Measurements from ENCODE around the gene TERT.

GRCh38 chr5:1315018-1315708, 20.3 kb upstream of the TERT start:
- TF ChIP-seq CTCF (conservative IDR thresholded peaks at IDR 0.05) (no peak), ZFX (IDR thresholded peaks at IDR 0.05) (no peak)

Measured in C4-2B (cell line).